Superior temporal gyrus (tissue), 1 donor: ENCODE data around the gene NLRP3.
"Not testable (repeated sequence)": the region's sequence is repeated elsewhere in the genome, so short reads cannot be mapped to it uniquely, and the experiment has no call there.

ENCODE experiments used
- DNase-seq: peaks from one replicate; pipeline ENCODE4 v3.0.0-alpha.2; 2016; ENCODE audit errors: extremely low spot score

NLRP3 gene

DNA sequence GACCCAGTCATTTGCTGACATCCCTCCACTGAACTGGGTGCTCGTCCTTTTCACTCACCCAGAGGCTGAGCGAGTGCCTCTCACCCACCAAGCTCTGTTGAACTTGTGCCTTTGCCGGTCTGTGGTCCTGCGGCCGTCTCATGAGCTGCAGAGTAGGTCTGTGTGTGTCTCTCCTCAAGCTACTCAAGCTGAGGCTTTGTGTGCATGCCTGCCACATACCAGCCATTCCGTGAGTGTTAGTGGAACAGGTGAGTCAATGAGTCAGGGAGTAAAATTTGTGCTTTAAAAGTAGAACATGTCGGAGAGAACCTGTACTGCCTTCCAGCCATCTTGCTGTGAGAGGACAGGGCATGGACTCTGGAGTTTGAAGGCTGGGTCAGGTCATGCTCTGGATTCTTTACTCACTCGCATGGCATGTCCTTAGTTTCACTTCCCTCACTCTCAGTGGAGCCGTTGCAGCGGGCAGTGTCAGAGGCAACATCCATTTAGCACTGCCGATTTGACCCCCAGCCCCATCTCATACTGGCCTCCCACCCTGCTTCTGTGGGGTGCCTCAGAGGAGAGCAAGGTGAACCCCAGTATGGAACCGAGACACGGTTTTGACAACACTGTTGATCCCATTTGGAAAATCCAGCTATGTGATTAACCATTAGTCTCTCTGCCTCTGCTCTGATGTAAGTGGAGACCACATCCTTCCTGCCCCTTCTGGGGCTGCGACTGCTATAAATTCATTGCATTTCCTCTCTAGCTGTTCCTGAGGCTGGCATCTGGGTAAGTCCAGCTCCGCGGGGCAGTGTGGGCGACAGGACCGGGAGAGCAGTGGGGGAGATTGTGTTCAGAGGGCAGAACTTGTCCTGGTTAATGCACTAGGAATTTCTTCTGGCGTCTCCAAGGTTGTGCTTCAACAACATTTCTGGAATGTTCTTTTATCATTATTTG, at the start of gene NLRP3:
NLRP3 (plus strand) TSS at position 751 of the 939 bp plus-strand sequence. CDS start 2,628 bp downstream, outside the sequence.
- DNase-seq: peak; percentile 27

DNA sequence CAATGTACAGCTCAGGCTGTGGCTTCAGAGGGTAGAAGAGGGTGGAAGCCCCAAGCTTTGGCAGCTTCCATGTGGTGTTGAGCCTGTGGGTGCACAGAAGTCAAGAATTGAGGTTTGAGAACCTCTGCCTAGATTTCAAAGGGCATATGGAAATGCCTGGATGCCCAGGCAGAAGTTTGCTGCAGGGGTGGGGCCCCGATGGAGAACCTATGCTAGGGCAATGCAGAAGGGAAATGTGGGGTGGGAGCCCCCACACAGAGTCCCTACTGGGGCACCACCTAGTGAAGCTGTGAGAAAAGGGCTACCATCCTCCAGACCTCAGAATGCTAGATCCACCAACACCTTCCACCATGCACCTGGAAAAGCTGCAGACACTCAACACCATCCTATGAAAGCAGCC, 49.6 kb upstream of the NLRP3 start:
- not testable (repeated sequence) for DNase-seq

DNA sequence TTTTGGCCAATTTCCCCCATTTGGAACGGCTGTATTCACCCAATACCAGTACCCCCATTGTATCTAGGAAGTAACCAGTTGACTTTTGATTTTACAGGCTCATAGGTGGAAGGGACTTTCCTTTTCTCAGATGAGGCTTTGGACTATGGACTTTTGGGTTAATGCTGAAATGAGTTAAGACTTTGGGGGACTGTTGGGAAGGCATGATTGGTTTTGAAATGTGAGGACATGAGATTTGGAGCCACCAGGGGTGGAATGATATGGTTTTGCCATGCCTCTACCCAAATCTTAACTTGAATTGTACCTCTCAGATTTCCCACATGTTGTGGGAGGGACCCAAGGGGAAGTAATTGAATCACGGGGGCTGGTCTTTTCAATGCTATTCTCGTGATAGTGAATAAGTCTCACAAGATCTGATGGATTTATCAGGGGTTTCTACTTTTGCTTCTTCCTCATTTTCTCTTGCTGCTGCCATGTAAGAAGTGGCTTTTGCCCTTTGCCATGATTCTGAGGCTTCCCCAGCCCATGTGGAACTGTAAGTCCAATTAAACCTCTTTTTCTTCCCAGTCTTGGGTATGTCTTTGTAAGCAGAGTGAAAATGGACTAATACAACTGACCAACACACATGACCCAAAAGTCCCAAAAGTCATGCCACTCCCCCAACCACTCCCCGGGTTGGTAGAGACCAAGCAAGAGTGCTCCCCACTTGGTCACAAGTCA, 48.9 kb upstream of the NLRP3 start:
- no peak for DNase-seq

DNA sequence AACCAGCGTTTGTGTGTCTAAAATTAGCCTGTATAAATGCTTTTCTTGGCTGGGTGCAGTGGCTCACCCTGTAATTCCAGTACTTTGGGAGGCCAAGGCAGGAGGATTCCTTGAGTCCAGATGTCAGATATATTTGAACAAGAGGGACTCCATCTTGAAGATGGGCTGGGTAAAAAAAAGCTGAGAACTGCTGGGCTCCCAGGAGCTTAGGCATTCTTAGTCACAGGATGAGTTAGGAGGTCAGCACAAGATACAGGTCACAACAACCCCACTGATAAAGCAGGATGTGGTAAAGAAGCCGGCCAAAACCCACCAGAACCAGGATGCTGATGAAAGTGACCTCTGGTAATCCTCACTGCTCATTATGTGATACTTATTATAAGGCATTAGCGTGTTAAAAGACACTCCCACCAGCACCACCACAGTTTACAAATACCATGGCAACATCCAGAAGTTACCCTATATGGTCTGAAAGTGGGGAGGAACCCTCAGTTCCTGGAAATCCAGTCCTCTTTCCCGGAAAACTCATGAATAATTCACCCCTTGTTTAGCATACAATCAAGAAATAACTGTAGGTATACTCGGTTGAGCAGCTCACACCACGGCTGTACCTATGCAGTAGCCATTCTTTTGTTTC, 48.1 kb upstream of the NLRP3 start:
- DNase-seq: no peak

DNA sequence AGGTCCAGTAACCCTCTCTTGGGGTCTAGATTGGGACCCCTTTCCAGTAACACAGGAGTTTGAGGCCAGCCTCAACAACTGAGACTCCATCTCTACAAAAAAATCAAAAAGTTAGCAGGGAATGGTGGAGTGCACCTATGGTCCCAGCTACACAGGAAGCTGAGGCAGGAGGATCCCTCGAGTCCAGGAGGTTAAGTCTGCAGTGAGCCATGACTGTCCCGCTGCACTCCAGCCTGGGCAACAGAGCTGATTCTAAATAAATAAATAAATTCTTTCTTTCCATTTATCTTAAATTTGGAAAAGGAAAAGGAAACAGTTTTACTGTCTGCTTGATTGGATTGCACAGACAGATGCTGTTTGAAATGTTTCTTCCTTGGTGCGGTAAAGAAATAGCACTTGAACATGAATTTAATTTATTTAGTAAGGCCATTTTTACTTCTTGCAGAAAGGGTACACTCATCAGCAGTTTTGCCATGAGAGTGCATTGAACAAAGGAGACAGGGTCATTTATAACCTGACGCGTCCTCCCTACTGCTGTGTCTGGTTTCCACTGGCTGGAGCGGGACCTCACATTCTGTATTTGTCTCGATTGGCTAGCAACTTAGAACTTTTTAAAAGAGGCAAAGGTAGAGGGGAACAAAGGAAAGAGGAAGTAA, 47.4 kb upstream of the NLRP3 start:
- no peak for DNase-seq

DNA sequence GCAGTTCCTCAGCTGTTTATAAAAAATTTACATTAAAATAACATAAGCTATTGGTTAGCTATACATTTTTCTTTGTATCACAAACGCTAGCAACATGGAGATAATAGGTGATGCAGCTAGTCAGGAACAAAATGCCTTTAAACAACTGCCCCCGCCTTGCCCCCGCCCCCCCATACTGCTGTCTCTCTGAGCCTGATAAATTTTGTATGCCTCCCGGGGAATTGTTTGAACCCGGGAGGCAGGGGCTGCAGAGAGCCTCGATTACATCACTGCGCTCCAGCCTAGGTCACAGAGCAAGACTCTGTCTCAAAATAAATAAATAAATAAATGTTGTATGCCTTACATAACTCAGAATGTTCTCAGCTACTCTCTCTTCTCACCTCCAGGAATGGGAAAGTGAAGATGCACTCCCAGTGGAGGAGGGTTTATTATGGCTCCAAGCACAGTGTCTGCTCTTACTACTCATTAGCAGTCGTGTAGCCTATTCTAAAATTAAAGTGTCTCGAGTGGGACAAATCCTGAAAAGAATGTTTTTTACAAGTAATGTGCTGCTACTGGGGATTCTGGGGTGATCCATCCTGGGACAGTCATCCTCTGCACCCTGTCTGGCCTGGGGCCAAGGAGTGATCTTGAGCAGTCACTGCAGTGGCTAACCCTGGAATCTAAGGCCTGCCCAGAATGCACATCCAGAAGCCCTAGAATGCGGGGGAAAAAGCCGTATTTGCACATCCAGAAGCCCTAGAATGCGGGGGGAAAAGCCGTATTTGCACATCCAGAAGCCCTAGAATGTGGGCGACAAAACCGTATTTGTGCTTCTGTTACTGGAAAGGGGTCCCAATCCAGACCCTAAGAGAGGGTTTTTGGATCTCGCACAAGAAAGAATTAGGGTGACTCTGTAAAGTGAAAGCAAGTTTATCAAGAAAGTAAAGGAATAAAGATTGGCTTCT, 44.9 kb upstream of the NLRP3 start:
- DNase-seq: peak; percentile 42

DNA sequence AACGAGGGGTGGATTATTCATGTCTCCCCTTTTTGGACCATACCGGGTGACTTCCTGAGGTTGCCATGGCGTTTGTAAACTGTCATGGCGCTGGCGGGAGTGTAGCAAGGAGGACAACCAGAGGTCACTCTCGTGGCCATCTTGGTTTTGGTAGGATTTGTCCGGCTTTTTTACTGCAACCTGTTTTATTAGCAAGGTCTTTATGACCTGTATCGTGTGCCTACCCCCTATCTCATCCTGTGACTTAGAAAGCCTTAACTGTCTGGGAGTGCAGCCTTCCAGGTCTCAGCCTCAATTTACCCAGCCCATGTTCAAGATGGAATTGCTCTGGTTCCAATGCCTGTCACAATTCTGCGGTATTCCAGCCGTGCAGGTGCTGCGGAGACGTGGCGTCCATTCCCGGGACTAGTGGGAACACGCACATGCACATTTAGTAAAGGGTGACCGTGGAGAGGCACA, 44.1 kb upstream of the NLRP3 start:
- no peak for DNase-seq

DNA sequence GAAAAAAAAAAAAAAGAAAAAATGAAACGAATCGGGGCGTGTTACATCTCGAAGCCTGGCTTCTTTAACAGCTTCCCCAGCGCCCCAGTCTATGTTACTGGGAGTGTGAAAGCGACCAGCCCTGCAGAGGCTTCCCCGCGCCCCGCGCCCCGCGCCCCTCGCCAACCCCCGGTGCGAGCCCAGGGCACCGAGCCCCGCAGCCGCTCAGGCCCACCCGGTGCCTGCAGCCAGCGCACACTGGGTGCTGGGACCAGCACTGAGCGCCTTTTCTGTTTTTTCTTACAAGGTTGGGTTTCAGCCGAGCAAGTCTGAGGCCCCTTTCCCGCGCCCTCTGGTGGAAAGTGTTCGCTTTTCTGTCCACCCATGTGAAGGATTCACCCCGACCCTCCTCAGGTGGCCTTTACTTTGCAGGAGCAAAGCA, 42.2 kb upstream of the NLRP3 start:
- DNase-seq: no peak

DNA sequence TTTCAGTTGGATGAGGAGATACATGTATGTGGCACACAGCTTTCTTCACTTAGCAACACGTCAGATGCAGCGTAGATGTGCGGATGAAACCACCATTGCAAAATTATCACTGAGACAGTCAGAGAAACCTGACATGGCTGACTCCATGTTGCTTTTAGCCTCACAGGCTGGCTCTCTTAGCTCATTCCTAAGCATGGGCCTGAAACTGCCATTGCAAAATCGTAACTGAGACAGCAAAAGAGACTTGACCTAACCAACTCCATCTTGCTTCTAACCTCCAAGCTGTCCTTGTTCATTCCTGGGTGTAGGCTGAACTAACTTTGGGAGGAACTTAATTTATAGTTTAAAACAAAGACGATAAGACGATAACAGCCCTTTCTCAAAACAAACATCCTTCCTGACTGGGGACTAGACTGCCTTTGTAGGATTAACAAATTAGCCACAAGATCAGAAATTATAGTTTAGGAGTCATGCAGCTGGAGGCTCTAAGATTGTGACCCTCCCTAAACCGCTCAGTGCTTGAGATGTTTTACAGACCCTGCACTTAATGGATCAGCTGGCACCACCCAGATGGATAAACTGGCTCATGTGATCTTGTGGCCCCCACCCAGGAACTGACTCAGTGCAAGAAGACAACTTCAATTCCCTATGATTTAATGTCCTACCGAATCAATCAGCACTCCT, 41.2 kb upstream of the NLRP3 start:
- not testable (repeated sequence) for DNase-seq

DNA sequence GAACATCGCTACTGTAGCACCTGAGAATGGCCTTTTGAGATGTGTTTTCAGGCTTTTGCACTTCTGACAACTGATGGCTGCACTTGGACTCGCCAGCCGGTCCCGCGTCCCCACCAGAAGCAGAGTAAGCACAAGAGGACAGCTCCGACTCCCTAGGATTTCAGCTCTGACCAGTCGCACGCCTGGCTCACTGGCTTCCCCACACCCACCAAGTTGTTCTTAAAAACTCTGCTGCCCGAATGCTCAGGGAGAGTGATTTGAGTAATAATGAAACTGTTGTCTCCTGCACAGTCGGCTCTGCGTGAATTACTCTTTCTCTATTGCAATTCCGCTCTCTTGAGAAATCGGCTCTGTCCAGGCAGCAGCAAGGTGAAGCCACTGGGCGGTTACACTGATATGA, 40.2 kb upstream of the NLRP3 start:
- DNase-seq: no peak

DNA sequence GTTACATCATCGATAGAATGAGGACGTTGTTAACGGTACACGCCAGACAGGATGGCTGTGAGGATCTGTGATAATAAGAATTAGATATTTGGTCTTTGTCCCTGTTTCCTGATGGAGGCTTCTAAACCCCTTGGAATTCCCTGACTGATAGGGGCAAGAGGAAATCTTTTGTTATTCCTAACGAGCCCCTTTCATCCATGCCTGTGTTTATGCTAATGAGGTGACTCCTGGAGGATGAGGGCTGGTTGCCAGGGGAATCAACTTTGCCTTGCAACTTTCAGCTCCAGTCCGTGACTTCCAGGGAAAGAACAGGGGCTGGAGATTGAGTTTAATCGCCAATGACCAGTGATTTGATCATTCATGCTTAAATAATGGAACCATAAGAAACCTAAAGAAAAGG, 39.3 kb upstream of the NLRP3 start:
- no peak for DNase-seq

DNA sequence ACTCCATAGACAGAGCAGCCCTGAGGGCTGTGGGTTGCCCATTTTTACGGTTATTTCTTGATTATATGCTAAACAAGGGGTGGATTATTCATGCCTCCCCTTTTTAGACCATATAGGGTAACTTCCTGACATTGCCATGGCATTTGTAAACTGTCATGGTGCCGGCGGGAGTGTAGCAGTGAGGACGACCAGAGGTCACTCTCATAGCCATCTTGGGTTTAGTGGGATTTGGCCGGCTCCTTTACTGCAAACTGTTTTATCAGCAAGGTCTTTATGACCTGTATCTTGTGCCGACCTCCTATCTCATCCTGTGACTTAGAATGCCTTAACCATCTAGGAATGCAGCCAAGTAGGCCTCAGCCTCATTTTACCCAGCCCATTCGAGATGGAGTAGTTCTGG, 38.3 kb upstream of the NLRP3 start:
- not testable (repeated sequence) for DNase-seq

DNA sequence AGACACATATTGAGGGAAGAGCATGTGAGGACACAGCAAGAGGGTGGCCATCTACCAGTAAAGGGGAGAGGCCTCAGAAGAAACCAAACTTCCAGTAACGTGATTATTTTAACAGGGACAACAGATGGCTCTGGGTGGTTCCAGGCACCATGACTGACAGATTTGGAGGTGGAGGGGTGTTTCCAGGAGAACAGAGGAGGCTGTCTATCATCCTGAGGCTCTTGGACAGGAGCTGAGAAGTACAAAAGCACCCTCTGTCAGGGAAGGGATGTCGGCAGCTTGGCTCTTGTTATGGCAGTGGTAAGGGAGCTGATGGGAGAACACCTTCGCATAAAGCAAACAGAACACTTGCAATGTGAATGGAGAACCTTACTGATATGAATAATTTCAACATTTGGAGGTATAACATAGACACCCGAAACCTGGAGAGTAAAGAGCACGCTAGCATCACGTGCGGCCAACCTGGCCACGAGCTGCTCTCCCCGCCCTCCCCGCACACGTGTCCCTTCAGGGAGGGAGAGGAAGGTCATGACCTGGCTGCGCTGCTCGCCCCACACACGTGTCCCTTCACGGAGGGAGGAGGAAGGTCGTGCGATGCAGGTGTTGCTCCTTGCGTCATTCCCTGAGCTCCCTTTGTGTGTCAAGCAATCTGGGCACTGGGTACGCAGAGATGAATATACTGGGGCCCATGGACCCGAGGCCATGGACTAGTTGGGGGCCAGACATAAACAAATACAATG, 37.5 kb upstream of the NLRP3 start:
- DNase-seq: no peak

DNA sequence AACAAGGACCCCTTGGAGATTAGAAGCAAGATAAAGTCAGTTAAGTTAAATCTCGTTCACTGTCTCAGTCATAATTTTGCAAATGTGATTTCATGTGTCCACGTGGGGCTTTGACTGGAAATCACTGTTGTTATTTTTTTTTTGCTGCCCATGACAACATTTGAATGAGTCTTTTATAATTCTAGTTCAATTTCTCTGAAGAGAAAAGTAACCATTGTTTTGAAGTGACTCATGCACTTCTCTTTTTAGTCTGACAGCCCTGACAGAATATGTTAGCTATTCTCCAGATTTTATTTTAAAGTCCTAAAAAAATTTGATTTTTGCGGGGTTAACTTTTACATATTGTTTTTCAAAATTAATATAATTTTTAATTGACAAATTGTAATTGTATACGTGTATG, 30.7 kb upstream of the NLRP3 start:
- peak; percentile 46 for DNase-seq

DNA sequence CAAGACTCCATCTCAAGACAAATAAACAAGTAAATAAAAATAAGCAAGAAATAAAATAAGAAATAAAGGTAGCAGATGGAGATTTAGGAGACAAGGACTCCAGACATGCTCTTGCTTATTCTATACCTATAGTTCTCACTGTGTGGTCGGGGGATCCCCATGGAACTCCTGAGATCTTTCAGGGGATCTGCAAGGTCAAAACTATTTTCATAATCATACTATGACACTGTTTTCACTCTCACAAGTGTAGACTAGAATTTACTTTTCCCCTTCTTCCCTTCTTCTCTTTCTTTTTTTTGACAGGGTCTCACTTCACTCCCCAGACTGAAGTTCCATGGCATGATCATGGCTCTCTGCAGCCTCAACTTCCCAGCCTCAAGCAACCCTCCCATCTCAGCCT, 29.8 kb upstream of the NLRP3 start:
- no peak for DNase-seq

DNA sequence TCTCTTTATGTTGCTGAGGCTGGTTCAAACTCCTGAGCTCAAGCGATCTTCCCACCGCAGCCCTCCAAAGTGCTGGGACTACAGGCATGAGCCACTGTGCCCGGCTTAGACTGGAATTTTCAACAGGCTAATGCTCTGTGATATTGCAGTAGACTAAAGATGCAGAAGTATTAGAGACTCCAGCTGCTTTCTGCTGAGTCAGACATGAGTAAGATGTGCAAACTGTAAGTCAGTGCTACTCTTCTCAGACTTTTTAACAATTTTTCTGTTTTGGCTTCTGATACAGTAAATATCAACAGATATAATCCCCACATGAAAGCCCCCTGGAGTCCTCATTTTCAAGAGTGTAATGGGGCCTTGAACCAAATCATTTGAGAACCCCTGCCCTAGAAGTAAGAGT, 29.3 kb upstream of the NLRP3 start:
- peak; percentile 56 for DNase-seq

DNA sequence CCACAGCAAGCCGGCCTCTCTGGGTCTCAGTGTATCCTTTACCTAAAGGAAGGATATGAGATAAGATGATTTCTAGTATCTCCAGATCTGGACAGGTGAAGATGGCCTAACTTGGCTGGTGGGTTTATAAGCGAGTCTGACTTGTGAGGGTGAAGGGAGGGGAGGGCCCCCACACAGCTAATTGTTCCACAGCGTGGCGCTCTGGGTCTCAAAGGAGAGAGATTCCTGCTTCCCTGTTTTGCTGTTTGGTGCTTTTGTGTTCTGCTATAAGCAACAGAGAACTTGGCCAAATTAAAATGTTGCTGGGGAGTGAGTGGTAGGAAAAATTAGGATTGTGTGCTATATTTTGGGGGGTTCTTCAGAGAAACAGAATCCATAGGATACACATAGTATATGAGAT, 28.9 kb upstream of the NLRP3 start:
- DNase-seq: peak; percentile 35

DNA sequence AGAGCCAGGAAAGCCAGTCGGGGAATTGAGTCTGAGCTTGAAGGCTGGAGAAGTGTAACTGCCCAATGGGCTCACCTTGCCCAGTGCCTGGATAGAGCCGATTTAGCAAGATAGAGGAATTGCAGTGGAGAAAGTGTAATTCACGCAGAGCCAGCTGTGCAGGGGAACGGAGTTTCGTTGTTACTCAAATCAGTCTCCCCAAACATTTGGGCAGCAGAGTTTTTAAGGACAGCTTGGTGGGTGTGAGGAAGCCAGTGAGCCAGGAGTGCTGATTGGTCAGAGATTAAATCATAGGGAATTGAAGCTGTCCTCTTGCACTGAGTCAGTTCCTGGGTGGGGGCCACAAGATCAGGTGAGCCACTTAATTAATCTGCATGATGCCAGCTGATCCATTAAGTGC, 28.4 kb upstream of the NLRP3 start:
- no peak for DNase-seq

DNA sequence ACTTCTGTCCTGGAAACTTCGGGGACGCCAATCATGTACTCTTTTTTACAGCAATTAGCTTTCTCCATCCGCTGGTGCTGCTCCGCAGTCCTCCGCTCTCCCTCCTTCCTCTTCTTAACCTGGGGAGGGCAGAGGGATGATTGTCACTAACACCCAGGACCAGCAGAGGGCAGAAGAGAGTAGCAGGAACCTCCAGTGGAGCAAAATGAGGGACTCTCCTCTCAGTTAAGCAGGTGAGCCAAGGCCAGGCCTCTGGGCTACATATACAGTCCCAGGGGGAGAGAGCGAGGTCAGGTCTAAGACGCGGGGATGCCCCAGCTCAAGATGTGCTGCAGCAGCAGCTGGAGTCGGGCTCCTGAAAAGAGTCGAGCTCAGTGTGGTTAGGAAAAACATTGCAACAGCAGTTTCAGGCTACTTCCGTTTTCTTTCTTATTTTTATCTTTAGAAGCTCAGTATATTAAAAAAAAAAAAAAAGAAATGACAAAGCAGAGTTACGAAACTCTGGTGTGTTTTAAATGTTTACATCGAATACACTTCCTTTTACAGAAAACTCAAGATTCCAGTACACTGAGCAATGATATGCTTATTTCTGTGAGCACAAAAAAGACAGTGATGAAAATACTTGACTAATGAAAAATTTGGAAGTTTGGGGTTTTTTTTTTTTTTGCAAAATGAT, 25.7 kb upstream of the NLRP3 start:
- peak; percentile 93 for DNase-seq
